Prostate gland (tissue), 2 donors: ENCODE results near the gene ATXN10.

ENCODE experiments used
- CTCF ChIP-seq, 4 experiments: fragments of 200-600 bp in 2 of 4; fragments of 450-650 bp in 2 of 4; sonication (generic) in 2 of 4; IDR thresholded peaks; 1 replicate in 3 of 4; 2 replicates in 1 of 4; pipeline ENCODE4 v1.5.1; 2016 to 2019; ENCODE audit warnings: antibody characterized with exemption in 4 of 4, mild to moderate bottlenecking in 2 of 4, moderate library complexity in 2 of 4
- POLR2A ChIP-seq: fragments of 450-650 bp; IDR thresholded peaks from one replicate; pipeline ENCODE4 v1.6.1; 2016; ENCODE audit warnings: antibody characterized with exemption, mild to moderate bottlenecking
- POLR2AphosphoS5 ChIP-seq: sonication (generic); formaldehyde crosslinking; IDR thresholded peaks from one replicate; pipeline ENCODE4 v1.6.1; 2017; ENCODE audit warnings: antibody characterized with exemption

GRCh38 chr22:45636683-45637082, 35.0 kb upstream of the ATXN10 start:
- no peak for TF ChIP-seq POLR2AphosphoS5
- TF ChIP-seq CTCF (IDR thresholded peaks at IDR 0.05) = no peak
- no peak for TF ChIP-seq POLR2A
